HepG2 (cell line): ENCODE measurements around the gene CISD1. TPM values are rescaled to one million over a fixed set of nuclear protein-coding genes. Genes with fewer than 3 reads are reported as not detected.
A peak's percentile ranks its signal among the peaks of the same experiment; 100 is the strongest.

Experiments used
- ATAC-seq: fragments of 200-7000 bp; cut with Tn5 transposase; 3 replicates; pipeline ENCODE4 v1.9.1; 2020; ENCODE audit warnings: mild to moderate bottlenecking, moderate library complexity
- BruUV-seq: library from RNA; stranded (reverse); fragments of 400-500 nt; replicated peaks from 2 replicates; lab custom pipeline; 2021; lab: Mats Ljungman, UMichigan
- CTCF ChIA-PET: fragments of 300-600 bp; formaldehyde crosslinking; extraction: SDS; loops from one replicate; lab custom pipeline; 2021; ENCODE audit warnings: low total read pairs, inconsistent platforms, low intra/inter-chr PET ratio; lab: Yijun Ruan, JAX
- POLR2A ChIA-PET: fragments of 350-600 bp; sonication (Branson Sonifier 250); formaldehyde crosslinking; loops from one replicate; lab custom pipeline; 2020; ENCODE audit warnings: antibody characterized with exemption, inconsistent platforms; lab: Yijun Ruan, JAX
- DNase-seq: peaks from one replicate; pipeline ENCODE4 v3.0.0-alpha.2; 2015; ENCODE audit warnings: low spot score
- FAIRE-seq: peaks from 3 replicates; lab custom pipeline; 2011; peaks lifted over from hg19 to GRCh38; lab: Jason Lieb, UNC
- H2AFZ ChIP-seq: one replicate; pipeline ENCODE4 v1.6.1; 2011; ENCODE audit warnings: low read length, inconsistent platforms
- H3K27ac ChIP-seq: fragments of 300-600 bp; 3 replicates; pipeline ENCODE4 v1.8.0; 2011; ENCODE audit warnings: mixed run types, mild to moderate bottlenecking, mixed read lengths, low read length, inconsistent platforms; ENCODE audit not compliant: insufficient read depth; ENCODE audit errors: extremely low read length
- H3K27me3 ChIP-seq, 2 experiments: fragments of 200-600 bp in 1 of 2; 2 replicates in 1 of 2; 3 replicates in 1 of 2; pipeline versions ENCODE4 v1.6.0 to v1.8.0; 2011; ENCODE audit warnings: low read length in 2 of 2, mild to moderate bottlenecking in 2 of 2, moderate library complexity in 2 of 2, inconsistent platforms in 1 of 2; ENCODE audit not compliant: insufficient read depth in 2 of 2, control insufficient read depth in 1 of 2
- H3K36me3 ChIP-seq, 2 experiments: fragments of 200-600 bp in 1 of 2; replicated peaks in 1 of 2; 2 replicates in 1 of 2; 3 replicates in 1 of 2; pipeline versions ENCODE4 v1.5.1 to v1.8.0; 2011; ENCODE audit warnings: low read length in 2 of 2, inconsistent platforms in 1 of 2; ENCODE audit not compliant: insufficient read depth in 2 of 2, control insufficient read depth in 1 of 2
- H3K4me1 ChIP-seq: 2 replicates; pipeline ENCODE4 v1.5.1; 2012; ENCODE audit warnings: low read length, inconsistent platforms; ENCODE audit not compliant: insufficient read depth
- H3K4me2 ChIP-seq: 2 replicates; pipeline ENCODE4 v1.6.0; 2011; ENCODE audit warnings: low read depth, low read length, inconsistent platforms
- H3K4me3 ChIP-seq, 3 experiments: fragments of 200-600 bp in 1 of 3; sonication (generic), shearing (Covaris generic) in 1 of 3; replicated peaks in 1 of 3; 2 replicates each; pipeline ENCODE4 v1.5.1; 2011 to 2016; ENCODE audit warnings: low read length in 3 of 3, inconsistent platforms in 2 of 3, low read depth in 2 of 3, mild to moderate bottlenecking in 2 of 3, control low read depth in 1 of 3, mixed read lengths in 1 of 3; ENCODE audit not compliant: insufficient read depth in 1 of 3
- H3K79me2 ChIP-seq: one replicate; pipeline ENCODE4 v1.6.1; 2011; ENCODE audit warnings: low read length, inconsistent platforms; ENCODE audit not compliant: insufficient read depth
- H3K9ac ChIP-seq: 2 replicates; pipeline ENCODE4 v1.6.0; 2011; ENCODE audit warnings: mild to moderate bottlenecking, low read depth, low read length, inconsistent platforms; ENCODE audit not compliant: insufficient read depth
- H3K9me3 ChIP-seq: 2 replicates; pipeline ENCODE4 v1.5.1; 2012; ENCODE audit warnings: mild to moderate bottlenecking, low read length
- H4K20me1 ChIP-seq: 2 replicates; pipeline ENCODE4 v1.6.0; 2011; ENCODE audit warnings: inconsistent platforms, mild to moderate bottlenecking, low read length, moderate library complexity; ENCODE audit not compliant: insufficient read depth
- AHDC1 ChIP-seq: sonication (generic); formaldehyde crosslinking; IDR thresholded peaks from 2 replicates; pipeline ENCODE4 v1.5.1; 2020; ENCODE audit warnings: mild to moderate bottlenecking, missing genetic modification reagents, borderline replicate concordance
- CAMTA2 ChIP-seq: sonication (generic); formaldehyde crosslinking; IDR thresholded peaks from 2 replicates; pipeline ENCODE4 v1.4.0; 2020; ENCODE audit warnings: mild to moderate bottlenecking, missing genetic modification reagents, borderline replicate concordance
- RBFOX2 ChIP-seq: fragments of 200-400 bp; formaldehyde crosslinking; IDR thresholded peaks from 2 replicates; pipeline ENCODE4 v1.6.1; 2017; ENCODE audit warnings: low read depth, mild to moderate bottlenecking, low read length
- ZNF530 ChIP-seq: sonication (generic); formaldehyde crosslinking; IDR thresholded peaks from 2 replicates; pipeline ENCODE4 v1.5.0; 2020; ENCODE audit warnings: low read depth, mild to moderate bottlenecking, missing genetic modification reagents
- ZNF546 ChIP-seq: sonication (generic); formaldehyde crosslinking; conservative IDR thresholded peaks from 2 replicates; pipeline ENCODE4 v1.8.1; 2023; ENCODE audit warnings: mild to moderate bottlenecking, missing genetic modification reagents
- ZSCAN25 ChIP-seq: sonication (generic); formaldehyde crosslinking; IDR thresholded peaks from 2 replicates; pipeline ENCODE4 v1.8.0; 2022; ENCODE audit warnings: mild to moderate bottlenecking, missing genetic modification reagents
- WGBS: methylation state at CpG from one replicate; pipeline ENCODE4 v1.1.6; 2017; ENCODE audit warnings: low lambda C conversion rate; 5-methylcytosine and 5-hydroxymethylcytosine counted together
- in situ Hi-C: cut with HindIII; loops from 2 replicates; pipeline ENCODE4 v1.10.0; 2017; ENCODE audit warnings: low pct_unique_long_range_greater_than_20kb; ENCODE audit not compliant: extremely low pct_ligation_motif_present
- intact Hi-C: fragments of 100-400 bp; cut with micrococcal nuclease; formaldehyde crosslinking; loops from one replicate; pipeline ENCODE4 v1.10.0; 2022; ENCODE audit not compliant: unreplicated experiment
- polyA plus RNA-seq, 8 experiments: library from polyadenylated mRNA; depleted of rRNA in 3 of 8; stranded (reverse) in 7 of 8; unstranded in 1 of 8; fragments of >200 nt; fragmentation: Illumina TruSeq in 4 of 8; extraction: Trizol in 4 of 8; gene quantifications; 2 replicates each; pipeline versions ENCODE4 v1.2.1 to v1.2.3, GENCODE V29; 2011 to 2016; ENCODE audit warnings: low read depth in 4 of 8, missing spikeins in 1 of 8, mixed read lengths in 1 of 8; ENCODE audit not compliant: insufficient read depth in 1 of 8
- total RNA-seq, 5 experiments: library from RNA; depleted of rRNA; stranded (reverse); fragments of >200 nt; fragmentation: Illumina TruSeq; extraction: Trizol; gene quantifications; 2 replicates each; pipeline ENCODE4 v1.2.3, GENCODE V29; 2016; ENCODE audit warnings: low read depth in 1 of 5

CISD1 gene
- total and polyA plus RNA-seq, 2 of the 13 experiments (the other 11 are each of a cell fraction or from before 2014, with no cell fraction given) = 63.4 to 78.9 TPM

GRCh38 chr10:58280477-58280876 is 11.5 kb downstream of the CISD1 start (continued):
- TF ChIP-seq AHDC1 (no peak), ZNF530 (CRISPR knock-in tag) (no peak), CAMTA2 (CRISPR knock-in tag) (no peak), ZNF546 (no peak)

- H3K4me2 ChIP-seq = no peak overlapping the region
- peaks cover 0 to 33% of the 10 kb centered on the region in 2 experiments; a peak in 4 of 5 replicates for H3K36me3 ChIP-seq
- no peak overlapping the region for H3K27ac ChIP-seq
- no TSS peak for BruUV-seq
- CTCF ChIA-PET = no interaction called here
- no peak for TF ChIP-seq ZSCAN25
- TF ChIP-seq RBFOX2 = 0 out of 2 replicates have a peak, but pooled peaks have one; percentile 22
- DNase-seq = no peak
- in situ Hi-C loops (no loop called here), intact Hi-C loops (no loop called here)
- H2AFZ ChIP-seq = no peak overlapping the region
- H3K4me1 ChIP-seq = no peaks in the 10 kb centered on the region
- no peak for FAIRE-seq
- H3K79me2 ChIP-seq = no peaks in the 10 kb centered on the region
- H3K9me3 ChIP-seq = no peaks in the 10 kb centered on the region
- H3K9ac ChIP-seq = no peak overlapping the region
- POLR2A ChIA-PET = no interaction called here
- H3K4me3 ChIP-seq = no peak overlapping the region
- H4K20me1 ChIP-seq = no peaks in the 10 kb centered on the region
- no peak for ATAC-seq
- no peaks in the 10 kb centered on the region; a peak in 1 of 5 replicates for H3K27me3 ChIP-seq
- 94% methylated on average over 2 of the region's 2 CpGs for WGBS
Measured at GRCh38 chr10:58281092-58281752, 12.3 kb downstream of the CISD1 start.
